ENCODE results near the gene HSPA4. TPM values are rescaled to one million over a fixed set of nuclear protein-coding genes. Genes with fewer than 3 reads are reported as not detected.
A peak's percentile ranks its signal among the peaks of the same experiment; 100 is the strongest.

The HSPA4 gene
- polyA plus RNA-seq, 1 donor = 68.3 TPM

DNA sequence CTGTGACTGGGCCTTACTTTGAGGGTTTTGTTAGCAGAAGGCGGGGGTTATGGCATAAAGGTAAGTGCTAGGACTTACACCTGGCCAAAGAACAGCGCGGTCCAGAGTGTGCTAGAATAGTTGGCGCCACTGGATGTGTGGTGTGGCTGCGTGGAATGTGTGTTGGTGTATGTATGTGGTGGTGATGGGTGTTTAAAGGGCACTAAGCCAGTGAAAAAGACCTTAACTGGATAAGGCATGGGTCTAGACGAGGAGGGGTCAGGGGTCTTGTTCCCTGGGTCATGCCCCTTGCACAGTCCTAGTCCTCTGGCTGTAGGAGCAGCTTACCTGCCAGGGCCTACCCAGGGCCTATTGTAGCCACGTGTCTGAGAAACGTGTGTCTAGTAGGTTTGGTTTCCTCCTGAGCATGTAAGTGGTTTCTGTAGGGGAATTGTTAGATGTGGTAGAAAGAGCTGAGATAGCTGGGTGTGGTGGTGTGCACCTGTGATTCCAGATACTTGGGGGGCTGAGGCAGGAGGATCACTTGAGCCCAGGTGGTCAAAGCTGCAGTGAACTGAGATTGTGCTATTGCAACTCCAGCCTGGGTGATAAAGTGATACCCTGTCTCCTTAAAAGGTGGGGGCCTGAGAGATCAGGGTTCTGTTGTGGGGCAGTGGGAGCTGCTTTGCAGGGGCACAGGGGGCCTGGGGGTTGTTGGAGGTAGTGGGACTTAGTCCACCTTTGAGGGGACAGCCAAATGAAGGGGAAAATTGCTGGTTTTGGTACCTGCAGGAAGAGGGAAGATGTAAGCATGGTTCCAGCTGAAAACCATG is 55.2 kb downstream of the HSPA4 start:
- DNase-seq = no peak

DNA sequence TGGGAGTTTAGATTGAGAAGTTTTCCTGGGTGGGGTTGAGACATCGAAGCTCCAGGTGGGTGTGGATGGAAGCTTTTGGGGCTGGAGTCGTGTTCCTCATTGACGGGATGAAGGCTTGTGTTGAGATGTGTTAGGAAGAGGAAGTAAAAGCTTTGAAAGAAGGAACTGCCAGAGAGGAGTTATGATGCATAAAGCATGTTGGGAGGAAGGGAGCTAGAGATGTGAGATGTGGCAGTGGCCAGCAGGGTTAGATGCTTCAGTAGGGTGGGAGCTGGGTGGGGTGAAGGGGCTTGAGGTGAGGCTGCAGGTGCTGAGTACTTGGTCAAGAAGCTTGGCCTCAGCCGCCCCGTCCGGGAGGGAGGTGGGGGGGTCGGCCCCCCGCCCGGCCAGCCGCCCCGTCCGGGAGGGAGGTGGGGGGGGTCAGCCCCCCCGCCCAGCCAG is 56.7 kb downstream of the HSPA4 start:
- DNase-seq = no peak

- DNase-seq = no peak
These were observed 58.1 kb downstream of the HSPA4 start for GRCh38 chr5:133109655-133110483.

GRCh38 chr5:133110709-133111108 is 58.9 kb downstream of the HSPA4 start:
- DNase-seq = no peak

DNA sequence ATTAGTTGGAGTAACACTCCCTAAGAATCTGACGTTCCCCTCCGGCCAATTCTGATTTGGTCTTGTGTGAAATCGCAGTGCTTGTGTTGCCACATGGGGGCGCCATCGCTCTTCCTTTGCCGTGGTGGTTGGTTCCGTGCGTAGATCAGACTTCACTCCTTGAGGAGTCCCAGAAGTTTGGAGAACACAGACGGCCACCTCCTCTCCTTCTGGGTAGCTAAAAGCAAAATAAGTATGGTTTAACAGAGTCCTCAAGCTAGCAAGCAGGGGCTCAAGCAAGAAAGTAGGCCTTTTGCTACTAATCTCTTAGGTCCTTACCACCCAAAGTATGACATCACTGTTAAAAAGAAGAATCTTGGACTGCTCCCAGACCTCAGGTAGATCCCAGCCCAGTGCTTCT is 59.5 kb downstream of the HSPA4 start:
- peak; percentile 88 for DNase-seq

DNA sequence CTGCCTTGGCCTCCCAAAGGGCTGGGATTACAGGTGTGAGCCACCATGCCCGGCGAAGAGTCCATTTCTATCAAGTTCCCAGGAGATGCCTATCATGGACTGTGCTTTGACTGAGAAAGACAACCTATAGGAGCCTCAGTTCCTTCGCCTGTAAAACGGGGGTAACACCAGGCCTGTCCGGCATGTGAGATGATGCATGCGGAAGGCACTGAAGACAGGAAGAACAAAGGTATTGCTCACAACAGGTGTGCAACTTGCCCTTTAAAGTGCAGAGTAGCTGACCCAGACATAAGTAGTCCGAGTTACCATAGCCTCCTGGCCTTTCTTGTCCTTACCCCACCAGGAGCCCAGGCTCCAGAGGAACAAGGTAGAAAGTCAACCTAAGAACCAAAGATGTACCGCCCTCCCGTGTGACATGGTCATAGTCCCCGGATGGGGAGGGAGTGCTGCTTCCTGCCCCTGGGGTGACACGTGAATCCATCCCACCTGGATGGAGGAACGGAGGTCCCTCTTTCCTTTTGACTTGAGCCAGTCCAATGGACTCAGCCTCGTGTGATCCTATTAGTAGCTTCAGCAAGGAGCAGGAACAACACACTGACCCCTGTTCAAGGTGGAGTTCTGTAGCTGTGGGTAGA is 60.3 kb downstream of the HSPA4 start:
- no peak for DNase-seq

DNA sequence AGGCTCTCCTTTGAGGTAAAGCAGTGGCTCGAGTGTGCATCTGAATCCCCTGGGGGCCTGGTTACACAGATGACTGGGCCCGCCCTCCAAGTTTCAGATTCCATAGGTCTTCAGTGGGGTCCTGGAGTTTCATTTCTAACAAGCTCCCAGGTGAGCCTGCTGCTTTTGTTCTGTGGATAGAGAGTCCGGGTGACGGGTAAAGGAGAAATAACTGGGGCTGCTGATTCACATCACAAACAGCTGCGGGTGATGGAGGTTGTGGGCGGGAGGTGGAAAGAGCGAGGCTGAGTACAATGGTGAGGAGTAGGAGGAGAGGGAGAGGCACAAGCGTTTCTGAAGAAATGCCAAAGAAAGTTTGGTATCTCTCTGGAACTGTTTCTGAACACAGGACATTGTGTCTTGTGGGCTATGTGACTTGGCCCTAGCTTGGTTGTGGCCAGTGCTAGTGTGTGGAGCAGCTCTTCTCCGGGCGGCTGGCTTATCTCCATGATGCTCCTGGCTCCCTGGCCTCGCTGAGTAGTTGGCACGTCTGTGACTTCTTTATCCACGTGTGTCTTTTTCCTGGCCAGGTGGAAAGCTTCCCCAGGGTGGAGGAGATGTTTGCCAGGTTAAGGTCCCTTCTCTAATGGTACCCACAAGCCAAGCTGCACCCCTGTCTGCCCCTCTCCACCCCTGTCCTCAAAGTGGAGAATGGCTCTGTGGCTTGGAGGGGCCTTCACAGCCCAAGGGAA is 61.7 kb downstream of the HSPA4 start:
- DNase-seq = no peak

- DNase-seq = no peak
These were observed 62.5 kb downstream of the HSPA4 start for GRCh38 chr5:133114166-133114932.

DNA sequence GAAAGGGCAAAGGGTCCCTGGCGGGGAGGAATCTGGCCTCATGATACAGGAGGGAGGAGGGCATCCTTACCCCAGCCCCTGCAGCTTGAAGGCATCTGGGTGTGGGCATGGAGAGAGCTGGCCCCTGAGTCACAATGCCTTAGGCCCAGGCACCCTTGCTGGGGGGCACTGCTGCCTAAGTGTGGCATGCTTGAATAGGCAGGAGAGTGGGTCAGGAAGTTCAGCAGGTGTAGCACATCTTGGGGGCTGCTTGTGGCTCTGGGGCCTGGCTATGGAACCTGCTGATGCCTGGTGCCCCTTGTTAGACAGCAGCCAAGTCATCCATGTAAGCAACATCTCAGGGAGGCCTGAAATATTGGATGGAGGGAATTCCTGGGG is 63.1 kb downstream of the HSPA4 start:
- no peak for DNase-seq

- DNase-seq = no peak
These were observed 64.8 kb downstream of the HSPA4 start for GRCh38 chr5:133116601-133117000.

GRCh38 chr5:133117166-133117911 is 65.5 kb downstream of the HSPA4 start:
- no peak for DNase-seq

DNA sequence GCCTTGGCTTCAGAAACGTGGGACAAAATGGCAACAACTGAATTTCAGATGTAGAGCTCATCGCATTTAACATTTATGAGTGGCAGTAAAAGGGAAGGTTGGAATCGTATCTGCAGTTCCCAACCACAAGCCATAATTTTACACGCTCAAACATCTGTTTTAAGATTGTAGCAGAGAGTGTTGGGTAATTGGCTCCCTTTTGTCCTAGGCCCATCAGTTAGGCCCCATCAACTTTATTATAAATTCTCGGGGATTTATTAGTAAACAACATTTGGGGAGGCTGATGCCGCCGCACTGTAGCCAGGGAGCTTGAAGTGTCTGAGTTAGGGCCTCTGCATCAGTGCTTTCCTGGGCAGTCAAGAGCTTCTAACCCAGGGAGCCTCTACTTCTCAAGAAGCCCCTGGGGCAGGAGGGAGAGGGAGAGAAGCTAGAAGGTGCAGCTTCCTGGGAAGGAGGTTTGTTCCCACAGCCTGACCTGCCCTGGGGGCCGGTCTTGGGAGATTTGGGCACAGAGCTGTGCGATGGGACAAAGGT is 66.2 kb downstream of the HSPA4 start:
- no peak for DNase-seq

DNA sequence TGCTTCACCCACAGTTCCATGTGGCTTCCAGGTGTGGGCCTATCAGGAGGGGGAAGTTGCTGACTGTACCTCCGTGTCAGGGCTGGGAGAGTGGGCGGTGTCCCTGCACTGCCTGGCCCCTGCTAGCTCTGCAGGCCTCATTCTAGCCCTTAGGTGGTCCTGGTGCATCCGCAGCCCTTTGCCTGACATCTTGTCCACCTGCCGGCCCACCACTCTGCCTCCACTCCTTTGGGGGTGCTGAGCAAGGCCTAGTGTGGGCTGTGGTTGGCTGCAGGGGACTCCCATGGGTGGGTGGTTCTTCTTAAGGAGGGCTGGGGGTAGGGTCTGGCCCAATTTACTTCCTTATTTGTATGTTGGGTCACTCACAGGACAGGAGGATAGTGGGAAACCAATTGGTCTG is 66.9 kb downstream of the HSPA4 start:
- no peak for DNase-seq

DNA sequence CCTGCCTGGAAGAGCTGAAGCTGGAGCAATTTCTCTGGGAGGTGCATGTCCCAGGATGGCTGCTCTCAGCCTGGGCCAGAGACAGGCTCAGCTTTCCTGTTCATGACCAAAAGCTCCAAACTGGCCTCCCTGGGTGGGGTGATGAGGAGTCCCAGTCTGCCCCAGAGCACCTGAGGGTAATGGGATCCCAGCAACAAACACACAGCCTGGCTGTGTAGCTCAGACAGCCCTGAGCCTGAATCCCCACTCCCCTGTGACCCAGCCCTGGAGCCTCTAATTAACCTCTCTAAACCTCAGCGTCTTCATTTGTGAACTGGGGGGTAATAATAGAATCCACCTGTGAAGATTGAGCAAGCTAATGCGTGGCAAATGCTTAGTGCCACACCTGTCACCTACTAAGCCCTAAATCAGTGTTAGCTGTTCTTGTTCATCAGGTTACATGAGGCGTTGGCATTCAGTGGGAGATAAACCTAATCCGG is 67.5 kb downstream of the HSPA4 start:
- DNase-seq = no peak

GRCh38 chr5:133120156-133120750 is 68.4 kb downstream of the HSPA4 start:
- DNase-seq = no peak

DNA sequence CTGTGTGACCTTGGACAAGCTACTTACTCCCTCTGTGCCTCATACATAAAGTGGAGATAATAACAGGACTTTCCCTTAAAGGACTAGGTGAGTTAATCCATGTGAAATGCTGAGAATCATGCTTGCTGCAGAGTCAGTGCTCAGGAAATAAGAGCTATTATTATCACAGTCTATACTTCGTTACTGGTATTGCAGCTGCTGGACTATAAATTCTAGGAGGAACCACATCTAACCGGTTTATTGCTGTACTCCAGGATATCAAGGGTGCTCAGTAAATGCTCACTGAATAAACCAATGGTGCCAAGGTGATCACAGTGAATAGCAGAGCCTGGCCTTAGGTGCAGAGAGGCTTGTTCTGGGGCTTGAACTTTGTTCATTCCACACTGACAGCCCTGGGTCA is 69.3 kb downstream of the HSPA4 start:
- no peak for DNase-seq

DNA sequence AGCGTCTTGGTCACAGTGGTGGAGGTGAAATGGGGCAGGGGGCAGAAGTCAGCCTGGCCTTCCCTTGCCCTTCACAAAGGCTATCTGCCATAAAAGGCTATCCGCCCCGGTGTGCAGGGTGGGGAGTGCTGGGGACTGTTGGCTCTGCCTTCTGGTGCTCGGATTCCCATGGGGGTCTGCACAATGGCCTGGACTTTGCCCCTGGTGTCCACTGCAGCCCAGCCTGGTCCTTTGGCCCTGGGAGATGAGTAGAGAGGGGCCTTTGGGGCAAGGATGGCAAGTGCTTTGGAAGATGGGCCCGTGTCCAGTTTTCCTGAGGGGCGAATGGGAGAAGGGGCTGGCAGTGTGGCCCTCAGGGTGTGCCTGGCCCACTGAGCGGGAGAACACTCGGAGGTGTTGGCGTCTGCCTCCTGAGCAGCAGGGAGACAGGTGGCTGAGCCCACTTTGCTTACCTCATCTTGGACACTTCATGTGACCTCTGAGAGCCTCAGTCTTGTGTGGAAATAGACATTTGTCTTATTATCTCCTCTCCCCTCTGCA is 69.9 kb downstream of the HSPA4 start:
- DNase-seq = no peak

GRCh38 chr5:133122711-133123110 is 70.9 kb downstream of the HSPA4 start:
- no peak for DNase-seq

DNA sequence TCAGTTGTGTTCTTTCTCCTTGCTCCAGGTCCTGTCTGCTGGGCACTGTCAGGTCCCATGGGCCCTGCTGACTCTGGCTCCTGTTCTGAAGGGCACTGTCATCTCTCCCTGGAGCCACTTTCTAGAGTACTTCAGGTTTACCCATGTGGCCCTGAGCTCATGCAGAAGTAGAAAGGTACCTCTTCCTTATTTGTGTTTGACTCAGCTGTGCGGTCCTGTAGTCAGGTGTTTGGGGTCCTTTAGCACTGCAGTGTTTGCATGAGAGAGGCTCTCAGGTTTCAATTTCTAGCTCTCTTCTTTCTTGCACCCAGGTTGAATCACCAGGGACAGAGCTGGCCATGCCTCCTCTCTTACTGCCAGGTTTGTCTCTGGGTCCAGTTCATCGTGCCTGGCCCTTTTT is 71.5 kb downstream of the HSPA4 start:
- DNase-seq = no peak

DNA sequence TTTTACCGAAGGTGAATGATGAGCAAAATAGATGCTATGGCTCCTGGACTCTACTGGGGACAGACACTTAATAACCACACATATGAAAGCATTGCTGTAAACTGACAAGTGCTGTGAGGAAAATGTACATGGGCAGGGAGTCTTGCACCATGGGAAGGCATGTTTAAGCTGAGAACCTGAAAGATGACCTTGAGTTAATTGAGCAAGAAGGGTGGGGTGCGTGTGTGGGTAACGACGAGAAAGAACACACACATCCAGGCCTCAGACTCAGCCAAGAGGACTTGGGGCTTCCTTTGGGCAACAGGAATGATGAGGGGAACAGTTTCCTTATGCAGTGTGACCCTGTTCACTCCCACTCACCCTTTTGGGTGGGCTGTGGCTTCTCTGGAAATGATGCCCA is 73.1 kb downstream of the HSPA4 start:
- DNase-seq = no peak
